Gastrocnemius medialis (tissue), 4 donors: ENCODE measurements around the gene MMRN1.

Experiments
- CTCF ChIP-seq, 5 experiments: fragments of 450-650 bp in 3 of 5; fragments of 200-600 bp in 2 of 5; sonication (generic) in 2 of 5; IDR thresholded peaks in 4 of 5; conservative IDR thresholded peaks in 1 of 5; 1 replicate in 4 of 5; 2 replicates in 1 of 5; pipeline ENCODE4 v1.5.1; 2016 to 2019; ENCODE audit warnings: antibody characterized with exemption in 5 of 5, mild to moderate bottlenecking in 3 of 5, moderate library complexity in 3 of 5
- POLR2A ChIP-seq, 2 donors: fragments of 450-650 bp; IDR thresholded peaks; one replicate each; pipeline ENCODE4 v1.6.1; 2017; ENCODE audit warnings: antibody characterized with exemption in 2 of 2, mild to moderate bottlenecking in 2 of 2, moderate library complexity in 2 of 2

- no peak for TF ChIP-seq POLR2A (IDR thresholded peaks at IDR 0.05)
- TF ChIP-seq CTCF (IDR thresholded peaks at IDR 0.05 in 4 of 5, conservative IDR thresholded peaks at IDR 0.05 in 1 of 5), result no peak
Measured at GRCh38 chr4:89894649-89895550, at the start of gene MMRN1.
